ENCODE results near the gene HOXA9. TPM values are rescaled to one million over a fixed set of nuclear protein-coding genes. Genes with fewer than 3 reads are reported as not detected.

Gene HOXA9
- total RNA-seq, 1 donor from 2014 or later, result 2.0 TPM

DNA sequence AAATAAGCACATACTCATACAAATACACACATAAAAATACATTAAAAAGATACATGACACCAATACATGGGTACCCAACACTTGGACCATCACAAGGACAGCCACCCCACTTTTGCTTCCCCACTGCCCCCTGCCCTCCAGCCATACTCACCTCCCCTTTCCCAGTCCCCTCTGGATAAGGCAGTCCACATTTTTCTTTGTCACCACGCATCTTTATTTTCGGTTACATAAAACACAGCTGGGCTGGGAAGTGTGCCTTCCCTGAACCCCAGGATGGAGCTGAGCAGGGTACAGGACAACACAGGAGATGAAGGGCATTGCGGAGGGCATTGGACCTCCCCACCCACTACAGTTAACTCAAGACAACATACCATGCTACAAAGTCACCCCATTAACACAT, 11.8 kb downstream of the HOXA9 start:
- DNase-seq (ENCODE audit: low read depth in 2 of 2), result no peak

- no peak for DNase-seq (ENCODE audit: low read depth in 2 of 2)
Observed at GRCh38 chr7:27152816-27153442, 12.4 kb downstream of the HOXA9 start.

- peak; percentile 41 to 90 for DNase-seq (ENCODE audit: low read depth in 2 of 2)
Observed at GRCh38 chr7:27151931-27152815, 13.2 kb downstream of the HOXA9 start, which contains the start of gene HOXA3. HOXA3 (minus strand) TSS chr7:27152583; CDS start chr7:27110640, 41,943 bp downstream.

DNA sequence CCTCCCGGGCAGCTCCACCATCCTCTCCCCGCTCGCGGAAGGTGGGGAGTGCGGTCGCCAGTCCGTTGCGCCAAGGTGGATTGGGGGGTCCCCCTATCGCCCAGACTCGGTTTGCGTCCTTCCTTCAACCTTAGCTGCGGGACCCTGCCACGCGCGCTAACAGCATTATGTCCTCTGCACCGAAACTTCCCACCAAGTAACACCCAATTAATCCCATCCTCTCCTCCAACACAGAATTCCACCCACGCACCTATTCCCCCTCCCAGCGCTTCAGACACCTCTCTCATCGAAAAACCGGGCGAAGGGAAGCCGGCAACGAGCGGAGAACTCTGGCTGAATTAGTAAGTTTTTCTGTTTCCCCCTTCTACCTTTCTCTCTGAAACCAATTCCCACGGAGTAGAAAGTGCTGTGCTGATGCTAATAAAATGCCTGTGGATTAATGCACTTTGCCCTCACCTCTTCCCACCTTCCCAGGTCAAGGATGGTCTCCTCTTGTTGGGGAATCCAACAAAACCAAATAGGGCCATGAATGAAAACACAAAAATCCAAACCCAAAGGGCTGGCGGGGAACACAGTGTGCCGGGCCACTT, 13.9 kb downstream of the HOXA9 start:
- no peak for DNase-seq (ENCODE audit: low read depth in 2 of 2)

DNA sequence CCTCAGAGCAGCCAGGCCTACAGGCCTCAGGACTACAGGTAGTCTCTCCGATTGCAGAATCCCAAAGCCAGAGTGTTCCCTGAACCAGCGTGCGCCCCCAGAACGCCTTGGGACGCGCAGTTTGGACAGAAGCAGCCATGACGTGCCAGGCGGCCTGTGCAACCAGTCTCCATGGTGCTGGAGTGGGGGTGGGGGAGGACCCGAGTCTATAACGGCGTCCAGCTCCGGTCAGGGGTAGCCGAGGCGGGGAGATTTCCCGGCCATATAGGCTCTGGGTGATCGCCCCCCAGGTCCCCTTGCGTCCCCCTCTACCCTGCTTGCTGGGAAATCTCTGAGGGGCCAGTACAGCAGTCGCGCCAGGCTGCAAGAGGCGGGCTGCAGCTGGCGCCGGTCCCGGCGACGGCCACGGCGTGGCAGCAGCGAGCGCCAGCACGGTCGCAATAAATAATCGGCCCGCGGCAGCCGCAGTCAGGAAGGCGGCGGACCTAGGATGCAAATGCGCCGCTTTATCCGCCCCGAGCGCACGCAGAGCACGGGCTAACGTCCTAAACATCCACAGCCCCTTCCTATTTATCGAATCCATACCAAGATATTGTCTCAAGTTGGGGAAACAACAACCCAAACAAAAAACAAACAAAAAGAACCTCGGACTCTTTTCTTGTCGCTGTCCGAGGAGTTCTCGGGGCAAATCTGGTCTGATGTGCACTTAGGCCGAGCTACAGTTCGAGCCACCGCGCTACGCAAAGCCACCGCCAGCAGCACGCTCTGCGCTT, 14.6 kb downstream of the HOXA9 start:
- peak; percentile 89 to 92 for DNase-seq (ENCODE audit: low read depth in 2 of 2)

DNA sequence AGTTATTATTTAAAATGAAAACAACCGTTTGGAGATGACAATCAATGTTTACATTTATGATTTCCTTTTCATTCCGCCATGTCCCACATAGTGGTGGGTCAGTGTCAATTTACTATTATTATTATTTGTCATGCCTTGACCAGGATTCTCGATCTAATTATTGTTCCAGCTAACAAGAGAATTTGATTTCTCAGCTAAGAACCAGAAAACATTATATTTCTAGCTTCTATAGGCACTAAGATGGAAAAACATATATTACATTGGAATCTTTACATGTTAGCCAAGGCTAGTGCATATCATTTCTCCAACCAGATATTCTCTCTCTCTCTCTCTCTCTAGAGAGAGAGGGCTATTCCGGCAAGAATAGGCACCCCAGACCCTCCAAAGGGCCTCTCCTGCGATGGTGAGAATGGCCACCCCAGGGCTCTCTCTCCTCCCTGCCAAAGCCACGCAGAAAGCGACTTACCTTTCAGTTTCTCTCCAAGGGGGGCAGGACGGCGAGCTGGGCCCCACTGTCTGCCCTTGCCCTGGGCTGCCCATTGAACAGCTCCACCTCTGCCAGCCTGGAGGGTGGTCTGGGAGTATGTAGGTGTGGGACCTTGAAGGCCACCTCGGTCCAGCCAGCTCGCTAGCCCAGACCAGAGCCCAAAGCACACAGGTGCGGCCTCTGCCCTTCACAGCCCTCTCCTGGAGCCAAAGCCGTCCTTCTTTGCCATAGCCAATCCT, 15.3 kb downstream of the HOXA9 start:
- DNase-seq (ENCODE audit: low read depth in 2 of 2), result no peak

DNA sequence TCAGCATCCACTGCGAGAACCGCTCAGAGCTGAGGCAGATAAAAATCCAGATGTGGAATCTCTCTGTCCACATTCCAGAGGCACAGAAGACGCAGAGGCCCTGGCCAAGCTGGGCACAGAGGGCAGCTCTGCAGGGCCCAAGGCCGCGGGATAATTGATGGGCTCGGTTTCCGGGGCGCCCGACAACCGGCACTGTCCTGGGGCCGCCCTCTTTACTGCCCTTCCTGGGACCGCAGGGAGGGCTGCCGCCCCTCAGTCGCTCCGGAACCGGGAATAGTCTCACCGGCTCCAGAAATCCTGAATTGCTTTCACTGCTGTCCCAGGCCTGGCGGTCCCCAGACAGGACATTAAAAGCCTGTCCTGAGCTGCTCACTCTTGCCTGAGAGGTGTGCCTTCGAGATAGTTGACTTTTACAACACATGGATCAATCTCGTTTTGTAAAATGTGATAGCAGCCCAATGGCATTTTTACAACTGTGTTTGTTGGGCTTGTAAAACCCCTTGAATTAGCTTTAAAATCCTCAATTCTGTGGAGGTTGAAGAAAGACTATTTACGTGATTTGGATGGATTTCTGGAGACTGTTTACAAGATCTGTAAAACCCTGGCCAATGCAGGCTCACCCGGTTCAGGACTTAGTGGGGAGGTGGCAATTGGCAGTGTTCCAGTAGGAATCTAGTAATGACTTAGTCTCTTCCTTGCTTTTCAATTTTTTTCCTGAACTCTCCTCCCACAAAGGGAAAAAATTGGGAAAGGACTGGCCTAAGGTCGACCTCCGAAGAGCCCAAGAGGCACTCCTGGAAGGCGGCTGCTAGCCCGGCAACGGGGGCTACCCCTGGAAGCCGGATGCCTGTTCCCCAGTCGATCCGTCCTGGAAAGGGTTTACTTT, 16.3 kb downstream of the HOXA9 start:
- DNase-seq (ENCODE audit: low read depth in 2 of 2), result no peak

DNA sequence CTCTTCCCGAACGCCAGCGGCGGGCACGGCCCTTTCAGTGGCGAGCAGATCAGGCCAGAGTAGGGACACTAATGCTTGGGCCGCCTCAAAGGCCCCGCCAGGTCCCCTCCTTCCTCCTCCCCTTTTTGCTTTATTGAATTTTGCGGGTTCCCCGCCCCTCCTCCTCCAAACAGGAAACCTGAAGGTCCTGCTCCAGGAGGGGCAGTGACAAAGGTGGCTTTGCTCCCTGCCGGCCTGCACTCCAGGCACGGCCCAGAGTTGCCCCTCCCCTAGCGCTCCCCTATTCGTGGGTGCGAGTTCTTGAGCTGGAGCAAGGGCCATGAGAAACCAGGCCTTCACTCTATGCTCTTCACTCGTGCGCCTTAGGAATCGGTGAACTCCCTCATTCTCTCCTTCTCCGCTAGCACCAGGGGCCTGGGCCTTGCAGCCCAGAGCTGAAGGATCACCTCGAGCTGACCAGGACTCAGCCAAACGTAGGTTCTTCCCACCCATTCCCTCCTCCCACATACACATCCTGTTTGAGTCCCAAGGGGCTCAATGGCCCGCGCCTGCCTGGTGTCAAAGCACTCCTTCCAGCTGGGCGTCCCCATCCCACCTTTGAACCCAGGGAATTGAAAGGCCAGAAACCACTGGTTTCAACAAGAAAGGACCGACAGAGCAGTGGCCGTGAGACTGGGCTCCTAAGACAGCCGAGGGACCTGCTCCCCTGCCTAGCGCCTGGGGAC, 17.1 kb downstream of the HOXA9 start:
- no peak for DNase-seq (ENCODE audit: low read depth in 2 of 2)

DNA sequence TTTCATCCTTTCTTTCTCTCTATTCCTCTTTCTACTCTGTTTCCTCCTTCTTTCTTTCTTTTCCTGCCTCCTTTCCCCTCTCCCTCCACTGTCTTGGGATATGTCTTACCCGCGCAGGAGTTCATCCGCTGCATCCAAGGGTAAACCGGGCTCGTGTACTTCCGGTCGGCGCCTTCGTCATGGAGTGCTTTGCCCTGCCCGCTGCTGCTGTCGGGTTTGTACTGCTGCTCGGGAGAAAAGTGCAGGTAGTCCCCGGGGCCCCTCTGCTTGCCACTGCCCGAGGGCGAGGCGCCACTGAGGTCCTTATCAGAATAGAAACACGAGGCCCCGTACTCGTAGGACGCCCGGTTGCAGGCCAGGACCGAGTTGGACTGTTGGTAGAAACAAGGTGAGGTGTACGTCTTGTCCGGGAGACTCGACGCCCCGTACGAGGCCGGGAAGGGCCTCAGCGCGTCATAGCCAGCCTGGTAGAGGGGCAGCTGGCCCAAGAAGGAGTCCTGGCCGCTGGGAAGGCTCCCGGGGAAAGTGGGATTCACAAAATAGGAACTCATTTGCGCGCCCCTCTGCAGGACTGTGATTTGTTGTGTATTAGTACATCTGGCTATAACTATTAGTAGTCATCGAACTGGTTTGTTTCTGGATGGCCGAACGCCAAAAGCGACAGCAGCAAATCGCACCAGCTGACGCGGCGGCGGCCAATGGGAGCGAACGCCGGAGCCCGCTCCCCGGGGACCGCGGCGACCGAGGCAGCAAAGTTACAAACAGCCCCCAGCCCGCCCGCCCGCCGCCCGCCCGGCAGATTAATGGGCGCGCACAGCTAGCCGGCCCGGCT, 17.9 kb downstream of the HOXA9 start, which contains the start of gene HOXA6:
HOXA6 (minus strand) TSS at position 576 of the 832 bp plus-strand sequence; CDS start at position 551, 25 bp downstream.
- DNase-seq (ENCODE audit: low read depth in 2 of 2), result peak in 1 of 2 donors; percentile 68

DNA sequence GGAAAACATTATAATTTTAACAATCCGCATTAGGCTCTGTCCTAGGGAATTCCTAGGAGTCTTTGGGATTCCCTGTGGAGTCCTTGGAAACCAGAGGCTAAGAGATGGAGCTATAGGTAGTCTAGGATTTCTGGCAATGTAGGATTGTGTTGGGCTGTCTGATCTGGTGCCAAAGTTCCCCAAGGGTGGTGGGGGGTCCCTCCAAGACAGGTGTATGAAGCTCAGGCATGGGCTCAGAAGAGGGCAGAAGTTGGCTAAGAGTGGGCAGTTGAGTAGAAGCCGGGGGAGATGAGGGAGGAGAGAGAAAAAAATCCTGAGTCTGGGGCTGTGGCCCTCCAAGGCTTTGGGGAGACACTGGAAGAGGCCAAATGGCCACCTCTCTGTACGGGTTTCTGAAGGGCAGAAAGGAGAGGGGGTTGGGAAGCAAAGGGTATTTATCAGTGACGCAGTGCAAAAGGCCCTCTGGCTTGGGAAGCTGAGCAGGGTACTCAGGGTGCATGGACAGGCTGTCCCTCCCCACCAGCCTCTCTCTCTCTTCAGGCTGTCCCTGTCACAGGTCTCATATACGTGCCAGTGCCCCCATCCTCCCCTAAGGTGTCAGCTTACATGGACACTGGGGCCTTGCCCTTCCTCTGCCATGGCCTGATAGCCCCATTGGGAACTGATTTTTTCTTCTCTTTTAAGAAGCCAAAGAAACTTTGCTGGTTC, 18.7 kb downstream of the HOXA9 start:
- no peak for DNase-seq (ENCODE audit: low read depth in 2 of 2)

GRCh38 chr7:27145914-27146412, 19.4 kb downstream of the HOXA9 start:
- DNase-seq (ENCODE audit: low read depth in 2 of 2), result no peak

DNA sequence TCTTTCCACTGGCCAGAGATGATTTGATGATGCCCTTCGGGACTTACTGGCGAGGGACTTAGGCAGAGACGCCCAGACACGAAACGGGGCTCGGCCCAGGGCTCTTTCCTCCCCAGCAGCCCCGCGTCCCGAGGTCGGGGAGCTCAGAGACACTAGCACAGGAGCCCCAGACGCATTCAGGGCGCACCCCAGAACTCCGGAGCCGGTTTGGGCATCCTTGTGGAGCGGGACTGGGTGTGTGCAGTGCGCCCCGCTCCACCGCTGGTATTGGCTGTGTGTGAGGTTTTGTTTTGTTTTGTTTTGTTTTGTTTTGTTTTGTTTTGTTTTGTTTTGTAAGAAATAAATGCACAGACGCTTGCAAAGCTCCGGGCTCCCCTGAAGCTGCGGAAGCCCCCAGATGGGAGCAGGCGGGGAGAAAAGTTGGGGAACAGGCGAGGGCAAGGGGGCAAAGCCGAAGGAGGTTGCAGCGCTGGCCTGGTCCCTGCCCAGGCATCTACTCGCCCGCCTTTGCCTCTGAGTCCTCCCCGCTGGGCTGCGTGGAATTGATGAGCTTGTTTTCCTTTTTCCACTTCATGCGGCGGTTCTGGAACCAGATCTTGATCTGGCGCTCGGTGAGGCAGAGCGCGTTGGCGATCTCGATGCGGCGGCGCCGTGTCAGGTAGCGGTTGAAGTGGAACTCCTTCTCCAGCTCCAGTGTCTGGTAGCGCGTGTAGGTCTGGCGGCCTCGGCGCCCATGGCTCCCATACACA, 20.0 kb downstream of the HOXA9 start:
- DNase-seq (ENCODE audit: low read depth in 2 of 2), result no peak

DNA sequence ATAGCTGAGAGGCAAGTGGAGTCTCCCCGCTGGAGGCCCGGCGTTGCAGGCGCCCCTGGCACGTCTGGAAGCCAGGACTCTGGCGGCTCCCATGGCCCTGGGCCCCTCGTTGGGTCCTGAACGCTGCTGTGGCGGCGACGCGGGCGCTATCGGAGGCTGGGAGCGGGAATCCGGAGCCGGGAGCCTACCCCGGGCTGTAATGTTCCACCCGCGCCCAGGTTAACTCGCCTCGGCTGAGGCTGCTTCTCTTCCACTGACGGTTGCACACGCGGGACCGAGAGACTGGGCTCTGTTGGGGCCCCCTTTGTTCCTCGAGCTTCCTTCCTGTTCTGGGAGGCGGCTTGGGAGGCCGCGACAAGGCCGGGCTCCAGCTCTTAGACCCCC, 20.6 kb downstream of the HOXA9 start:
- no peak for DNase-seq (ENCODE audit: low read depth in 2 of 2)

DNA sequence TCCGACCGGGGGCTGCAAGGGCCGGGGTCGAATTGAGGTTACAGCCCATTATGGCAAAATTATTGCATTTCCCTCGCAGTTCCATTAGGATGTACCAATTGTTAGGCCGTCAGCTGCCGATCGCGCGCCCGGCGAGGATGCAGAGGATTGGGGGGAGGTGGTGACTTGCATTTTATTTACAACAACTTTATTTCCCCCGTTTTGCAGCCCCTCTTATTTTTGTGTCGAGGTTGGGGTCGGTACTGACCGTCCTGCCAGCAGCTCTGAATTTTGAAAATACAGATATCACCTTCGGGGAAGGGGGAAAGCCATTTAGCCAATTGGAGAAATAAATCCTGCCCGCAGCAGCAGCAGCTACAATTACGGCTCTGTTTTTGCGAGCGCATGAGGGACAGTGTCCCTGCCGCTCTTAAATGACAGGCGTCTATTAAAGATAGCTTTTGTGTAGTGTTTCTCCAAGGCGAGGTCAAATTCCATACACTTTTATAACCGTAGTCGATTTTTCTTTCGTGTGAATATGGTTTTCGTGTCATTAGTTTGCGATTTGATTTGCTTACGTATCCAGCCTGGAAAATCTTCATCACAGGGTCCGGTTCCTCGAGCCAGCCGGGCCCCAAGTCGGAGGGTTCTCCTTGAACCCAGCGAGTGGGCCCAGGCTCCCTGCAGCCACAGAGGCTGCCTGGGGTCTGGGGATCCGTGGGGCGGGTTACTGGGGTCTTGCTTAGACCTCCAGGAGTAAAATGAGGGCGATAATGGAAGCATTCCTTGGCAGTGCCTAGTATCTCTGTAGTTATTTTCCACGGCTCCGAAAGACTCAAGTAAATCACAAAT, 21.2 kb downstream of the HOXA9 start:
- DNase-seq (ENCODE audit: low read depth in 2 of 2), result peak in 1 of 2 donors; percentile 48

DNA sequence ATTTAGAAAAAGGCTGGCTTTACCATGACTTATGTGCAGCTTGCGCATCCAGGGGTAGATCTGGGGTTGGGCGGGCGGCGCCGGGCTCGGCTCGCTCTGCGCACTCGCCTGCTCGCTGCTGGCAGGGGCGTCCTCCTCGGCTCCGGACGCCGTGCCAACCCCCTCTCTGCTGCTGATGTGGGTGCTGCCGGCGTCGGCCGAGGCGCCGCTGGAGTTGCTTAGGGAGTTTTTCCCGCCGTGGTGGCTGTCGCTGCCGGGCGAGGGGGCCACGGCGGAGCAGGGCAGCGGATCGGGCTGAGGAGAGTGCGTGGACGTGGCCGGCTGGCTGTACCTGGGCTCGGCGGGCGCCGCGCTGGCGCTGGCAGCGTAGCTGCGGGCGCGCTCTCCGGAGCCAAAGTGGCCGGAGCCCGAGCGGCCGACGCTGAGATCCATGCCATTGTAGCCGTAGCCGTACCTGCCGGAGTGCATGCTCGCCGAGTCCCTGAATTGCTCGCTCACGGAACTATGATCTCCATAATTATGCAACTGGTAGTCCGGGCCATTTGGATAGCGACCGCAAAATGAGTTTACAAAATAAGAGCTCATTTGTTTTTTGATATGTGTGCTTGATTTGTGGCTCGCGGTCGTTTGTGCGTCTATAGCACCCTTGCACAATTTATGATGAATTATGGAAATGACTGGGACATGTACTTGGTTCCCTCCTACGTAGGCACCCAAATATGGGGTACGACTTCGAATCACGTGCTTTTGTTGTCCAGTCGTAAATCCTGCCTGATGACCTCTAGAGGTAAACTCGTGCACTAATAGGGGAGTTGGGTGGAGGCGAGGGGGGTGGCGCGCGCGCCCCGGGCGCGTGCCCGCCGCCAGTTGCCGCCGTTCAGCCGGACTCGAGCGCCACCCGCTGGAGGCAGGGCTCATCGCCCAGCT, 22.1 kb downstream of the HOXA9 start, which contains the start of gene HOXA5:
HOXA5 (minus strand) TSS at position 659 of the 927 bp plus-strand sequence; CDS start at position 585, 74 bp downstream.
- DNase-seq (ENCODE audit: low read depth in 2 of 2), result peak; percentile 93 to 99
